Stomach (tissue), 9 donors: ENCODE measurements around the gene ESRRG. TPM values are rescaled to one million over a fixed set of nuclear protein-coding genes. Genes with fewer than 3 reads are reported as not detected.

Experiments used
- DNase-seq, 2 donors: peaks; one replicate each; pipeline versions ENCODE4 v3.0.0 to v3.0.0-alpha.2; 2013 to 2019
- H3K27ac ChIP-seq, 5 donors: fragments of 200-600 bp in 4 of 5; sonication (generic) in 4 of 5; one replicate each; pipeline ENCODE4 v1.5.1; 2013 to 2019; ENCODE audit warnings: mild to moderate bottlenecking in 1 of 5, moderate library complexity in 1 of 5
- H3K27me3 ChIP-seq, 3 donors: fragments of 200-600 bp; sonication (generic); one replicate each; pipeline ENCODE4 v1.5.1; 2017 to 2019; ENCODE audit warnings: mixed run types in 1 of 3
- H3K36me3 ChIP-seq, 4 donors: fragments of 200-600 bp; sonication (generic); 1 replicate in 3 of 4; 2 replicates in 1 of 4; pipeline ENCODE4 v1.5.1; 2016 to 2019
- H3K4me1 ChIP-seq, 4 donors: fragments of 200-600 bp; sonication (generic); one replicate each; pipeline ENCODE4 v1.5.1; 2016 to 2019
- H3K4me3 ChIP-seq, 4 donors: fragments of 200-600 bp; sonication (generic) in 3 of 4; one replicate each; pipeline ENCODE4 v1.5.1; 2016 to 2019; ENCODE audit warnings: mild to moderate bottlenecking in 1 of 4
- H3K9me3 ChIP-seq, 4 donors: fragments of 200-600 bp; sonication (generic); one replicate each; pipeline ENCODE4 v1.5.1; 2016 to 2019
- CTCF ChIP-seq, 7 experiments: fragments of 450-650 bp in 4 of 7; fragments of 200-600 bp in 3 of 7; sonication (generic) in 3 of 7; IDR thresholded peaks; one replicate each; pipeline ENCODE4 v1.5.1; 2016 to 2019; ENCODE audit warnings: antibody characterized with exemption in 7 of 7, control low read depth in 2 of 7, mild to moderate bottlenecking in 1 of 7
- EP300 ChIP-seq: sonication (generic); formaldehyde crosslinking; IDR thresholded peaks from one replicate; pipeline ENCODE4 v1.6.1; 2017; ENCODE audit warnings: antibody characterized with exemption
- POLR2A ChIP-seq, 4 donors: fragments of 450-650 bp; IDR thresholded peaks; one replicate each; pipeline ENCODE4 v1.6.1; 2016; ENCODE audit warnings: antibody characterized with exemption in 4 of 4, control low read depth in 2 of 4, mild to moderate bottlenecking in 1 of 4, moderate library complexity in 1 of 4
- POLR2AphosphoS5 ChIP-seq, 3 donors: sonication (generic); formaldehyde crosslinking; IDR thresholded peaks; one replicate each; pipeline ENCODE4 v1.6.1; 2016; ENCODE audit warnings: antibody characterized with exemption in 3 of 3
- WGBS, 5 donors: extraction: QIAGEN DNeasy Blood & Tissue Kit in 3 of 5; methylation state at CpG; one replicate each; pipeline versions ENCODE4 v1.1.5 to v1.1.7; 2013 to 2018; 5-methylcytosine and 5-hydroxymethylcytosine counted together
- intact Hi-C: fragments of 100-400 bp; cut with DNase I; formaldehyde crosslinking; loops from one replicate; pipeline ENCODE4 v1.15.1; 2023; ENCODE audit warnings: low total_unique reads
- polyA plus RNA-seq, 3 donors: library from polyadenylated mRNA; stranded (reverse); fragments of 200-250 nt; gene quantifications; one replicate each; pipeline ENCODE4 v1.2.3, GENCODE V29; 2013
- total RNA-seq, 5 donors: library from RNA; depleted of rRNA; stranded (reverse); fragments of >200 nt; gene quantifications; one replicate each; pipeline versions ENCODE4 v1.1.0 to v1.2.3, GENCODE V29; 2014 to 2016
- donor health status: healthy with polysubstance abuse.
- donor health status: Bipolar disorder and iron deficiency.
- donor health status: healthy.

The ESRRG gene
- total and polyA plus RNA-seq, 8 donors: 0.29 to 247 (median 34.2) TPM

- peaks cover 0 to 5% (median 2%) of the 10 kb centered on the region in 4 donors for H3K4me1 ChIP-seq
- no peak overlapping the region for H3K4me3 ChIP-seq
- no peak for TF ChIP-seq EP300
- TF ChIP-seq CTCF (IDR thresholded peaks at IDR 0.05): no peak
- no peak for TF ChIP-seq POLR2AphosphoS5 (IDR thresholded peaks at IDR 0.05)
- no peak for TF ChIP-seq POLR2A (IDR thresholded peaks at IDR 0.05)
- no peaks in the 10 kb centered on the region for H3K27me3 ChIP-seq
- no peak overlapping the region for H3K27ac ChIP-seq
- intact Hi-C loops: no loop called here
- DNase-seq: peak in 1 of 2 donors; percentile 11
- H3K9me3 ChIP-seq: no peaks in the 10 kb centered on the region
- no peaks in the 10 kb centered on the region for H3K36me3 ChIP-seq
Measured at GRCh38 chr1:216461466-216461865, 261.8 kb downstream of the ESRRG start.

GRCh38 chr1:216459651-216460207 lies 263.5 kb downstream of the ESRRG start:
- Histone ChIP-seq H3K4me3 (no peak overlapping the region), H3K9me3 (no peaks in the 10 kb centered on the region), H3K27ac (no peak overlapping the region), H3K4me1 (peaks cover 0 to 5% (median 2%) of the 10 kb centered on the region in 4 donors), H3K27me3 (no peaks in the 10 kb centered on the region), H3K36me3 (no peaks in the 10 kb centered on the region)
- no peak for TF ChIP-seq POLR2AphosphoS5 (IDR thresholded peaks at IDR 0.05)
- no peak for TF ChIP-seq CTCF (IDR thresholded peaks at IDR 0.05)
- no peak for TF ChIP-seq EP300
- no peak for TF ChIP-seq POLR2A (IDR thresholded peaks at IDR 0.05)
- DNase-seq: no peak
- 79 to 86% (median 85%) methylated on average over 3 of the region's 3 CpGs for WGBS, 5 donors
- intact Hi-C loops: no loop called here

- no peak overlapping the region for H3K27ac ChIP-seq
- H3K36me3 ChIP-seq: no peaks in the 10 kb centered on the region
Measured at GRCh38 chr1:216458812-216459211, 264.4 kb downstream of the ESRRG start.

GRCh38 chr1:216457356-216457755 lies 265.9 kb downstream of the ESRRG start:
- Histone ChIP-seq H3K27ac (no peak overlapping the region), H3K4me1 (peaks cover 0 to 5% (median 2%) of the 10 kb centered on the region in 4 donors), H3K36me3 (no peaks in the 10 kb centered on the region), H3K27me3 (no peaks in the 10 kb centered on the region), H3K9me3 (no peaks in the 10 kb centered on the region), H3K4me3 (no peak overlapping the region)
- no peak for DNase-seq
- TF ChIP-seq POLR2A (IDR thresholded peaks at IDR 0.05) (no peak), POLR2AphosphoS5 (IDR thresholded peaks at IDR 0.05) (no peak), EP300 (no peak), CTCF (IDR thresholded peaks at IDR 0.05) (no peak)
- intact Hi-C loops: no loop called here

More at GRCh38 chr1:216458812-216459211, 264.4 kb downstream of the ESRRG start:
- intact Hi-C loops: no loop called here
- no peak for TF ChIP-seq POLR2A (IDR thresholded peaks at IDR 0.05)
- TF ChIP-seq POLR2AphosphoS5 (IDR thresholded peaks at IDR 0.05): no peak
- TF ChIP-seq CTCF (IDR thresholded peaks at IDR 0.05): no peak
- TF ChIP-seq EP300: no peak
- DNase-seq: no peak
- no peak overlapping the region for H3K4me3 ChIP-seq
- no peaks in the 10 kb centered on the region for H3K27me3 ChIP-seq
- peaks cover 0 to 5% (median 2%) of the 10 kb centered on the region in 4 donors for H3K4me1 ChIP-seq
- H3K9me3 ChIP-seq: no peaks in the 10 kb centered on the region
